HG03280 (cell line): Measurements from ENCODE around the gene TRMT10A.
"Not testable (repeated sequence)": the region's sequence is repeated elsewhere in the genome, so short reads cannot be mapped to it uniquely, and the experiment has no call there.

Source experiments
- ATAC-seq: cut with Tn5 transposase; IDR thresholded peaks from one replicate; pipeline ENCODE4 v1.9.1; 2021; ENCODE audit warnings: mild to moderate bottlenecking, moderate library complexity; ENCODE audit not compliant: unreplicated experiment

The TRMT10A gene

DNA sequence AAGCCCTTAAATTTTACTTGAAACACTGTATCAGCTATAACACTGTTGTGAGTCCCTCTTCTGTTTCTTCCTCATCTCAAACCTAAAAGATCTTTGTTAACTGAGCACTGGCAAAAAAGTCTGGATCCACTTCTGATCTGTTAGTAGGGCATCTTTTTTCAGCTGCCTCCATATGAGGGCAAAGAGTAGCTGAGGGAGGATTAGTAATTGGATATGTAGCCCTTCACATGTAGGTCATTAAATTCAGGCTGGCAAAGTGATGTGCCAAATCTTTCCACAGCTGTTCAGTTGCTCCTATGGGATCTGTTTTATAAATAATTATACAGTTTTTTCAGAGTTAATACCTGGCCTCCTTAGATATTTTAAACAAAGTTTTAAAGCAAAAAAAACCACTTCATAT is 1.1 kb upstream of the TRMT10A start:
- no peak for ATAC-seq

DNA sequence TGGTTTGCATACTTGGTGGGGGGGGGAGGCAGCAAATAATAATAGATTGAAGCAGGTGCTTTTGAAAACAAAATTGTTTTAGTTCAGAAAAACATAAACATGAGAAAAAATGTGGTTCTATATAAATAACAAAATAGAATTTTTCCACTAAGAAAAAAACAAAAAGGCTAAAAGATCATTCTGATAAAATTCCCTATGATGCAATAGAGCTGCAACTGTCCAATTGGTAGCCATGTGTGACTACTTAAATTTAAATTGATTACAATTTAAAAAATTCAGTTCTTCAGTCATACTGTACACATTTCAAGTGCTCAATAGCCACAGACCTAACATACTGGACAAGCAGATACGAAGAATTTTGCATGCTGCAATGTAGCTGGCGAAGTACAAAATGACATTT is 11.0 kb downstream of the TRMT10A start:
- ATAC-seq: no peak

DNA sequence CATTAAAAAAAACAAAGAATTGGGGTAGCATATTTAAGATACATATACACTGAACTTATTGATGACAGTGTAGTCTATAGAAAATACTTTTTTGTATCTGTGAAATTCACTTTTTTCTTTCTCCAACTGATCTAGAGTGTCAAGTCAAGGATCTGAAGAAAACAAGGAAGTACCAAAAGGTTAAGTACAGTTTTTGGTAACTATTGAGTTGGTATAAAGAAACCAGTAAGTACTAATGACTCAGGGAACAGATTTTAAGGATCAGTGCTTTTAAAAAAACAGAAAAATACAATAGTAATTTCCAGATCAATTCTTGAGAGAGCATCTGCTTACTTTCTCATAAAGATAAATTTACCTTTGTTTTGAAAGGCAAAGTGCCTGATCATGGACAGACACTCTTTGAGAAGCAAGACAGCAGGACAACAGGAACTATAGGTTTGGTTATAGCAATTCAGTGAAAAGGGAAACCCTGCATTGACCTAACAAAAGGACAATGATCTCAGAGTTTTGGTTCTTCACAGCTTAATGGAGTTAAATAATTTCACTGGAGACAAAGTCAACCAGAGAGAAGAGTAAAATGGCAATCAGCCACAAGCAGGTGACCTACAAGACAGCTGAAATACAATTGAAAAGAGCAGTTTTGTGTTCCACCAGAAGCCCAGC is 23.4 kb downstream of the TRMT10A start:
- no peak for ATAC-seq

DNA sequence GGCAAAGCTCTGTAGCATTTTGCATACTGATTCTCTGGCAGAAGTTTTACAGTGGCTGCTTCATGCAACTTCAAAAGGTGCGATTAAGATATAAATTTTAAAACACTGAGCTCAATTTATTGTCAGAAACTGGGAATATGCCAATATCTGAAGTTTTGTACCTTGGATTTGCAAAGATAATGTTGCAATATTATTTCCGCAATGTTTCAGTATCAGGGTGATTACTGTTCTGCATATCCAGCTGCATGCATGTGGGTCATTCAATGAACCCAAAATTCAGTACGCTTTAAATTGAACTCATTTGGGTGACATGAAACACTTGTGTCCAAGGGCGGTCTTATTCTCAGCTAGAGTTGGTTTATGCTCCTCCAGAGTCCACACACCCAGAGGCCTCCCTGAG is 26.2 kb downstream of the TRMT10A start:
- no peak for ATAC-seq

DNA sequence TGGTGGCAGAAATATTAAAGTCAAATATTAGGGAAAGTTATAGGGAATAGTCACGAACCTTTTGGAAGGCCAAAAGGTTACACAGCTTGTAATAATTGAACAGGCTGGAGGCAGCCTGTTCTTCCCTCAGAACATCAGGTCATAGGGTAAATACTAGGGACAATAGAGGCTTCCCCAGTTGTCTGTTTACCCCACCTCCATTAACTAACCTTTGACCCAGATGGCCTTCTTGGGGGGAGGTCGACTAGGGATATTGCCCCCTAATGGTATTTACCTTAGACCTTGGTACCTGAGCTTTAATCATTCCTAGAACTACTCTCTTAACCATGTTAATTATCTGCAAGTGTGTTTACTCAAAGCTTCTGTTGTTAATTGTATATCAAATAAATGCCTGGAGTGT is 27.0 kb downstream of the TRMT10A start:
- no peak for ATAC-seq

DNA sequence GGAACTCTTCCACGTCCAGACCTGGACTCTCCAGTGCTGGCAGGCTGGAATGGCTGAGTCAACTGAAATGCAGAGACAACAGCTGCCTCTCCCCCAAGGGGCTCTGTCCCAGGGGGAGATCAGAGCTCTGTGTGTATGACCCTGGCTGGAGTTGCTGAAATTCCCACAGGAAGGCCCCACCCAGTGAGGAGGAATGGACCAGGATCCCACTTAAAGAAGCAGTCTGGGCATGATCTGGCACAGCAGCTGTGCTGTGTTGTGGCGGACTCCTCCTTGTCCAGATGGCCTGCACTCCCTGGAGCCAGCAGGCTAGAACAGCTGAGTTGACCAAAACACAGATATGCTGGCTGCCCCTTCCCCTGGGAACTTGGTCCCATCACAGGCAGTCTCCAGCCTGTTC is 27.6 kb downstream of the TRMT10A start:
- ATAC-seq: no peak

DNA sequence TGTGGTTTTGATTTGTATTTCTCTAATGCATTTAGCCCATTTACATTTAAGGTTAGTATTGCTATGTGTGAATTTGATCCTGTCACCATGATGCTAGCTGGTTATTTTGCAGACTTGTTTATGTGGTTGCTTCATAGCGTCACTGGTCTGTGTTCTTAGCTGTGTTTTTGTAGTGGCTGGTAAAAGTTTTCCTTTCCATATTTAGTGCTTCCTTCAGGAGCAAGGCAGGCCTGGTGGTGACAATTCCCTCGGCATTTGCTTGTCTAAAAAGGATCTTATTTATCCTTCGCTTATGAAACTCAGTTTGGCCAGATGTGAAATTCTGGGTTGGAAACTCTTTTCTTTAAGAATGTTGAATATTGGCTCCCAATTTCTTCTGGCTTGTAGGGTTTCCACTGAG is 29.1 kb downstream of the TRMT10A start:
- not testable (repeated sequence) for ATAC-seq

DNA sequence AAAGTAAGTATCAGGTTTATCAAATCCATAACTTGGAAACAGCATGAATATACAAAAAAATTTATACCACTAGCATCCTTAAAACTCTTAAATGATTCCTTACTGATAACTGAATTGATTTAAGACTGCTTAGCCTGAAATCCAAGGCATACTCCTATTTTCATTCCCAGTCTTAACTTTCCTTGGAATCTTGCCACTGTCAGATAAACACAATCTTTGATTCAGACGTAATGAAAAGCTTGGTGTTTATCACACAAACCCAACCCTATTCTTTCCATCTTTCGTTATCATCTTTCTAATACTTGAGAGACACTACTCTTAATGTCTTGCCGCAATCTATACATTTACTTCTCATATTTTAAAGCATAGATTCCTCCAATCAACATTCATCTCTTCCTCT is 33.9 kb downstream of the TRMT10A start:
- ATAC-seq: no peak

DNA sequence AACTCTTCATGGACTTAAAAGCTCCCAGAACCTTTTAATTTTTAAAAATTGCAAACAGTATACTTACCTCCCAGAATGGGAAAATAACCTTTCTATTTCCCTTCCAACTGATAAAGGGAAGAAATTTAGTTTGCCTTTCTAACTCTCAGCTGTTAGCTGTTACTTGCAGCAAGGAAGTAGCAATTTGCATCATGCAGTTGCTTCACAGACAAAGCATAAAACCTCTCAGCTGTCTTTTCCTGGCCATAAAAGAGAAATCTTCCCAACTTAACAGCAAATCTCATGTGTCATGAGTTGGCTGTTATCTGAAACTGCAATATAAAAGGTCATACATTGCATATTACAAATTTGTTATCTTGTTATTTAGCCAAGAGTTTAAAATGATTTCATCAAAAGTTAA is 34.6 kb downstream of the TRMT10A start:
- ATAC-seq: no peak

DNA sequence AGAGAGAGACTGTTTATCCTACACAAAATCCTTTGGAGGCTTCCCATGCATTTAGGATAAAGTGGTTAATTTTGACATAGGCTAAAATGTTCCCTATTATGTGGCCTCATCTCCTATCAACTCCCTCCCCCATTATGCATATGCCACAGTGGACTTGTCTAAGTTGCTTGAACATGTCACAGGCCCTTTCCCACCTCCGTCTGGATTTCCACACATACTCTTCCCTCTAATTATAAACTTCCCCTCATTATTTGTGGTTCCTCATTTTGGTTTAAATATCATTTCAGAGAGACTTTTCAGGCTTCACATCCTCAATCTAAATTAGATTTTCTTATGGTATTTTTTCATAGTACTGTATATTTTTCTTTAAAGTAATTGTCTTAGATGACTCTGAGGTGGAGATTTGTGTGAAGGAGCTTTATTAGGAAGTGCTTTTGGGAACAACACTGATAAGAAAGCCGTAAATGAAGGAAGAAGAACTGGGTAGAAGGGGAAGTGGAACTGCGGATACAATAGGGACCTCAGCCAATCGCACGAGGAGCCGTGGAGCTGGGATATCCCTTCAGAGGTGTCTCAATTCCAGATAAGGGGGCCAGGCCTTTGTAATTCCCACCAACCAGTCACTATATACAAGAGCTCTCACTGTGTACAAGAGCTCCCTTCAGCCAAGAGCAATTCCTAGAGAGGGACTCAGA is 45.1 kb downstream of the TRMT10A start:
- no peak for ATAC-seq

DNA sequence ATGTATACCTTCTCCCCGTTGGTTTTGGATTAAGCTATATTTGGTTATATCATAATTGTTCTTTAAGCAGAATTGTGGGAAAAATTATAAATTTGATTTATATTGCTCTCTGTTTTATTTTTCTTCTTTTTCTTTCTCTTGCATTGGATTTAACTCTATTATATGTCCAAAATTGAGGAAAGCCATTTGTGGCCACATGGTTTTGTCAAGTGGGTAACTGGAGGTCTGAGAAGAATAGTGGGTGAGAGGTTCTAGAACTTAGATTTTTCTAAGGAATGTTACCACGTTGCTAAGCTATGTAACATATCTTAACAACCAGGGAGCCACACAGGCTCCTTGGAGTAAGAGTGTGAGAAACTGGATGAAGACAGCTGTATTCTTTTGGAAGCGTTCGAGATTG is 53.1 kb downstream of the TRMT10A start, which contains the start of gene C4orf17:
TSS of gene C4orf17 (plus strand) at position 301 of the 400 bp plus-strand sequence. CDS start 2,061 bp downstream, outside the sequence.
- no peak for ATAC-seq

DNA sequence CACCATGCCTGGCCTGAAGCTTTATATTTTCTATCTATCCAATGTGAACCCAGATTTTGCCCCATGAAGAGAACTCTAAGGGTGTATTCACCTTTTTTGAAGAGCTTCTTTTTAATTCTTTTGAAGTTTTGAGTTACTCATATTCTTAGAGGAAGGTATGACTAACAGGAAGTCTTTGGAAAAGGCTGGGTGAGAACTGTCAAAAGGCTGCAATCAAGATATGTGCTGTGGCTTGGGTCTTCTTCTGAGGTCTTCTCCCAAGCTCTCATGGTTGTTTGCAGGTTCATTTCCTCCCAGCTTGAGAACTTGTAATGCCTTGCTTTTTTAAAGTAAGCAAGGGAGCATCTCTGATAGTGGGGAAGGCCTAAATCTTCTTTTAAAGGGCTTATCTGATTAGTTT is 56.1 kb downstream of the TRMT10A start:
- no peak for ATAC-seq

DNA sequence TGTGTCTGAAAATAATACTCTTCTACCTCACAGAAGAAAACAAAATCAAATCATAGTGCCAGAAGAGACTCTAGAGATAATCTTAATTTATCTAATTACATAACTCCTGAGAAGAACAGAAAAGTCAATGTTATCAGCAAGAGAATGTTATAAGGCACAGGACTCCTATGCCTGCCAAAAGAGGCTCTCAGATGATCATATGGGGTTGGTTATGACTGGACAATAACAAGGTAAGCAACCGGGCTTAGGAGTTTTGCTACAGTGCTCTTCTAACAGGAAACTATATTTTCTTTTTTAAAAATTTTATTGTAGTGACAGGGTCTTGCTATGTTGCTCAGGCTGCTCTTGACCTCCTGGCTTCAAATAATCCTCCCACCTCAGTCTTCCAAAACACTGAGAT is 56.5 kb downstream of the TRMT10A start:
- ATAC-seq: no peak

DNA sequence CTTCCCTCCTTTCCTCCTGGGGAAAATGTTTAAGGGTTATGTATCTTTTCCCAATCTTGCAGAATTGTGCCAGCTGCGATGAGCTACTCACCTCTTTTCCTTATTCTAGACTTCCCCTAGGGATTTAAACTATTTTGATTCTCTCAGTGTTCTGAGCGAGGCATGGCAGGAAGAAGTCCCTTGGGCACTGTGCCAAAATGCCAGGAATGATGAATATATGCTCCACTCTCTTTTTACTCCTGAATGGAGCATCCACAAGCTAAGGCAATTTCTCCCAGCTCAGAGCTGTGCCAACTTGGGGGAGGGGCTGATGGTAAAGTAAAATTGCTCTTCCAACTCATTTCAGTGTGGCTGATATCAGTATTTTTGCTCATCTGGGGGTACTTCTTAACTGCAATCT is 57.1 kb downstream of the TRMT10A start:
- ATAC-seq: no peak

DNA sequence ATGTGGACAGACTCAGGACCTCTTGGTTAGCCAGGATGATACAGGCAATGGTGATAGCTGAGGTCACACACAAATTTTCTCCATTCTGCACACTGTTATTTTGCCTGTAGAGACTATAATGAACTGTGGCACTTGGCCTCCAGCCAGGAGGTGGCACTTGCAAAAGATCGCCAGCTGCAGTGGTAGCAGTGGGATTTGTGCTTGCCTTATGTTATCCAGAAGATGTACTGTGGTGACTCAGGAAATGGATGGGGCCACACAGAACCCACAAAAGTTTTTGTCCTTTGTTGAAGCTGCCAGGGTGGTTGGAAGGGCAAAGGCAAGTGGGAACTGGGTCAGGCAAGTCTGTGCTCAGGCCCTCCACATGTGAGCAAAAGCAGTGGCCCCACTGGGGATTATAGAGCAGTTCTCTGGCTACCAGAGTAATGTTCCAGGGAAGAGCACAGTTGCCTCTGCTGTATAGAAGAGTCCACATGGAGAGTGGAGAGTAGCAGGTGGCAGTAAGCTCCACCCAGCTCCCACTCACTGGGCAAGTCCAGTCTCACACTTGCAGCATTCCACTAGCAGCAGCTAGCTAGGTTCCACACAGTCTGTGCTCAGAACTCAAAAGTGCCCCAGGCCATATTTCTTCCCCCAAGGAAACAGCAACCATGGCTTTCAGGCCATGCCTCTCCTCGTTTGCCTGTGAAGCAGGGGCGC is 58.9 kb downstream of the TRMT10A start:
- no peak for ATAC-seq
